Endothelial cell of umbilical vein (primary cell): ENCODE data around the gene TAMALIN. TPM values are rescaled to one million over a fixed set of nuclear protein-coding genes. Genes with fewer than 3 reads are reported as not detected.

Experiments
- BruUV-seq: library from RNA; stranded (reverse); fragments of 400-500 nt; replicated peaks from 2 replicates; lab custom pipeline; 2021; lab: Mats Ljungman, UMichigan
- CTCF ChIA-PET: fragments of 300-600, 350-600 bp; sonication (Branson Sonifier 250); formaldehyde crosslinking; loops from one replicate; lab custom pipeline; 2021; ENCODE audit warnings: antibody characterized with exemption, inconsistent platforms; lab: Charles Lee
- POLR2A ChIA-PET: fragments of 300-600, 350-600 bp; sonication (Branson Sonifier 250); formaldehyde crosslinking; loops from one replicate; lab custom pipeline; 2021; ENCODE audit warnings: antibody characterized with exemption, inconsistent platforms; lab: Charles Lee
- DNase-seq: peaks from one replicate; pipeline ENCODE4 v3.0.0-alpha.2; 2011; ENCODE audit warnings: low read depth, low spot score
- FAIRE-seq: peaks from 2 replicates; lab custom pipeline; 2011; peaks lifted over from hg19 to GRCh38; lab: Jason Lieb, UNC
- H2AFZ ChIP-seq: 2 replicates; pipeline ENCODE4 v1.6.0; 2012; ENCODE audit warnings: low read depth, low read length, control low read depth, inconsistent platforms
- H3K27ac ChIP-seq: 2 replicates; pipeline ENCODE4 v1.5.1; 2011; ENCODE audit warnings: low read depth, mild to moderate bottlenecking, control low read depth, low read length, moderate library complexity; ENCODE audit not compliant: insufficient read depth
- H3K27me3 ChIP-seq, 2 experiments: 2 replicates each; pipeline versions ENCODE4 v1.6.0 to v1.6.1; 2011; ENCODE audit warnings: low read length in 2 of 2, mixed read lengths in 1 of 2; ENCODE audit not compliant: control insufficient read depth in 2 of 2, insufficient read depth in 2 of 2
- H3K36me3 ChIP-seq, 2 experiments: 2 replicates in 1 of 2; 3 replicates in 1 of 2; pipeline ENCODE4 v1.5.1; 2011; ENCODE audit warnings: low read length in 2 of 2, mild to moderate bottlenecking in 1 of 2, moderate library complexity in 1 of 2; ENCODE audit not compliant: control insufficient read depth in 2 of 2, insufficient read depth in 2 of 2; ENCODE audit errors: extremely low read depth in 1 of 2
- H3K4me1 ChIP-seq: 3 replicates; pipeline ENCODE4 v1.5.1; 2011; ENCODE audit warnings: mild to moderate bottlenecking, low read length; ENCODE audit not compliant: control insufficient read depth, insufficient read depth; ENCODE audit errors: extremely low read depth
- H3K4me2 ChIP-seq: 2 replicates; pipeline ENCODE4 v1.6.1; 2011; ENCODE audit warnings: low read length, control low read depth, mixed read lengths; ENCODE audit not compliant: insufficient read depth
- H3K4me3 ChIP-seq, 3 experiments: fragments of 200-600 bp in 1 of 3; sonication (generic), shearing (Covaris generic) in 1 of 3; replicated peaks in 1 of 3; 2 replicates each; pipeline ENCODE4 v1.5.1; 2011 to 2016; ENCODE audit warnings: control low read depth in 3 of 3, low read length in 3 of 3, mild to moderate bottlenecking in 2 of 3, inconsistent platforms in 1 of 3, low read depth in 1 of 3, moderate library complexity in 1 of 3; ENCODE audit not compliant: insufficient read depth in 1 of 3
- H3K79me2 ChIP-seq: 2 replicates; pipeline ENCODE4 v1.6.0; 2012; ENCODE audit warnings: low read length, inconsistent platforms; ENCODE audit not compliant: control insufficient read depth, insufficient read depth
- H3K9ac ChIP-seq: replicated peaks from 2 replicates; pipeline ENCODE3; 2011; ENCODE audit warnings: low read length, control low read depth; ENCODE audit not compliant: insufficient read depth; ENCODE audit errors: extremely low read depth
- H3K9me1 ChIP-seq: replicated peaks from 3 replicates; pipeline ENCODE4 v1.6.0; 2011; ENCODE audit warnings: mild to moderate bottlenecking, low read length; ENCODE audit not compliant: control insufficient read depth, insufficient read depth; ENCODE audit errors: extremely low read depth
- H3K9me3 ChIP-seq: replicated peaks from 2 replicates; pipeline ENCODE4 v1.5.1; 2012; ENCODE audit warnings: low read length, inconsistent platforms; ENCODE audit not compliant: control insufficient read depth, insufficient read depth
- H4K20me1 ChIP-seq: replicated peaks from 2 replicates; pipeline ENCODE3; 2011; ENCODE audit warnings: mild to moderate bottlenecking, low read length; ENCODE audit not compliant: control insufficient read depth, insufficient read depth; ENCODE audit errors: extremely low read depth
- CTCF ChIP-seq, 2 donors: IDR thresholded peaks; 1 replicate in 1 of 2; 2 replicates in 1 of 2; pipeline ENCODE4 v1.5.1; 2011; ENCODE audit warnings: low read length in 2 of 2, mild to moderate bottlenecking in 2 of 2, moderate library complexity in 2 of 2, control low read depth in 1 of 2, inconsistent platforms in 1 of 2, low read depth in 1 of 2; ENCODE audit not compliant: insufficient read depth in 1 of 2; ENCODE audit errors: extremely low read depth in 1 of 2
- FOS ChIP-seq: IDR thresholded peaks from 2 replicates; pipeline ENCODE4 v1.6.1; 2011; ENCODE audit warnings: mild to moderate bottlenecking, low read length, moderate library complexity, borderline replicate concordance; ENCODE audit not compliant: insufficient read depth
- JUN ChIP-seq: IDR thresholded peaks from 2 replicates; pipeline ENCODE4 v1.6.1; 2011; ENCODE audit warnings: borderline replicate concordance, low read depth; ENCODE audit not compliant: insufficient read length, insufficient read depth
- MAX ChIP-seq: IDR thresholded peaks from 2 replicates; pipeline ENCODE4 v1.6.1; 2011; ENCODE audit not compliant: insufficient read depth, insufficient read length
- MYC ChIP-seq: IDR thresholded peaks from one replicate; pipeline ENCODE4 v1.6.1; 2011; ENCODE audit warnings: mild to moderate bottlenecking, low read depth, low read length
- POLR2AphosphoS5 ChIP-seq: IDR thresholded peaks from 2 replicates; pipeline ENCODE4 v1.6.1; 2012; ENCODE audit warnings: low read depth, mild to moderate bottlenecking, control low read depth, low read length, moderate library complexity; ENCODE audit not compliant: insufficient read depth
- dilution Hi-C: fragments of 300-500 bp; cut with MboI; formaldehyde crosslinking; loops from one replicate; pipeline ENCODE4 v1.15.0; 2019; ENCODE audit warnings: low sequenced_read_pairs; ENCODE audit not compliant: extremely low pct_ligation_motif_present
- intact Hi-C: fragments of 100-400 bp; cut with micrococcal nuclease; formaldehyde crosslinking; loops from one replicate; pipeline ENCODE4 v1.10.0; 2022
- polyA plus RNA-seq, 4 experiments: library from polyadenylated mRNA; depleted of rRNA in 3 of 4; stranded (reverse) in 3 of 4; unstranded in 1 of 4; fragments of >200 nt; gene quantifications; 2 replicates each; pipeline versions ENCODE4 v1.2.1 to v1.2.3, GENCODE V29; 2011 to 2012; ENCODE audit warnings: missing spikeins in 1 of 4
- total RNA-seq: library from RNA; stranded (reverse); gene quantifications from 2 replicates; pipeline ENCODE4 v1.2.3, GENCODE V29; 2021

The TAMALIN gene
- total and polyA plus RNA-seq, 2 donors (not counting 3 experiments of a cell fraction or from before 2014, with no cell fraction given) = 53.3 to 87.5 TPM

DNA sequence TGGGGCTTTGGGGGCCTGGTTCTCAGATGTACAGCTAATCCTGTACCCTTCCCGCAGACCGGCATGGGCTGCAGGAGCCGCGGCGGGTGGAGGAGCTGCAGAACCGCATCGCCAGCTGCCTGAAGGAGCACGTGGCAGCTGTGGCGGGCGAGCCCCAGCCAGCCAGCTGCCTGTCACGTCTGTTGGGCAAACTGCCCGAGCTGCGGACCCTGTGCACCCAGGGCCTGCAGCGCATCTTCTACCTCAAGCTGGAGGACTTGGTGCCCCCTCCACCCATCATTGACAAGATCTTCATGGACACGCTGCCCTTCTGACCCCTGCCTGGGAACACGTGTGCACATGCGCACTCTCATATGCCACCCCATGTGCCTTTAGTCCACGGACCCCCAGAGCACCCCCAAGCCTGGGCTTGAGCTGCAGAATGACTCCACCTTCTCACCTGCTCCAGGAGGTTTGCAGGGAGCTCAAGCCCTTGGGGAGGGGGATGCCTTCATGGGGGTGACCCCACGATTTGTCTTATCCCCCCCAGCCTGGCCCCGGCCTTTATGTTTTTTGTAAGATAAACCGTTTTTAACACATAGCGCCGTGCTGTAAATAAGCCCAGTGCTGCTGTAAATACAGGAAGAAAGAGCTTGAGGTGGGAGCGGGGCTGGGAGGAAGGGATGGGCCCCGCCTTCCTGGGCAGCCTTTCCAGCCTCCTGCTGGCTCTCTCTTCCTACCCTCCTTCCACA, 52.0 kb downstream of the TAMALIN start:
- dilution Hi-C loops = no loop called here
- CTCF ChIA-PET = interaction anchor here (0.8 to 2.8 kb wide), 7 partner anchors 9 to 38 kb away, joined by 3 to 15 read pairs (median 5); partner anchors contain the start of gene ATG101
- Histone ChIP-seq H3K36me3 (no peaks in the 10 kb centered on the region), H4K20me1 (no peaks in the 10 kb centered on the region), H3K4me1 (peaks cover 1% of the 10 kb centered on the region), H3K4me2 (no peak overlapping the region), H3K27ac (no peak overlapping the region), H3K9ac (no peak overlapping the region), H3K9me3 (no peaks in the 10 kb centered on the region), H3K9me1 (no peaks in the 10 kb centered on the region), H2AFZ (no peak overlapping the region), H3K4me3 (no peak overlapping the region), H3K79me2 (no peaks in the 10 kb centered on the region), H3K27me3 (no peaks in the 10 kb centered on the region)
- no TSS peak for BruUV-seq
- POLR2A ChIA-PET = no interaction called here
- intact Hi-C loops = no loop called here
- FAIRE-seq (no peak), DNase-seq (no peak)
- no peak for TF ChIP-seq MYC
- no peak for TF ChIP-seq JUN
- TF ChIP-seq POLR2AphosphoS5 = no peak
- no peak for TF ChIP-seq FOS
- no peak for TF ChIP-seq CTCF (IDR thresholded peaks at IDR 0.05; ENCODE audit: extremely low read depth in 1 of 2, insufficient read depth in 1 of 2, low read depth in 1 of 2, low read length in 2 of 2)
- TF ChIP-seq MAX = no peak
